Glomerular endothelial cell (primary cell): ENCODE results near the gene WBP2. TPM values are rescaled to one million over a fixed set of nuclear protein-coding genes. Genes with fewer than 3 reads are reported as not detected.
"Not testable (repeated sequence)": the region's sequence is repeated elsewhere in the genome, so short reads cannot be mapped to it uniquely, and the experiment has no call there.

Experiments
- DNase-seq: peaks from one replicate; pipeline ENCODE4 v3.0.0-alpha.2; 2011; ENCODE audit warnings: low read depth, low spot score; ENCODE audit errors: extremely low read depth
- total RNA-seq: library from RNA; depleted of rRNA; stranded (reverse); fragments of >200 nt; gene quantifications from 2 replicates; pipeline ENCODE4 v1.2.3, GENCODE V29; 2015

WBP2 gene
- total RNA-seq, 1 donor from 2014 or later: 66.6 TPM

DNA sequence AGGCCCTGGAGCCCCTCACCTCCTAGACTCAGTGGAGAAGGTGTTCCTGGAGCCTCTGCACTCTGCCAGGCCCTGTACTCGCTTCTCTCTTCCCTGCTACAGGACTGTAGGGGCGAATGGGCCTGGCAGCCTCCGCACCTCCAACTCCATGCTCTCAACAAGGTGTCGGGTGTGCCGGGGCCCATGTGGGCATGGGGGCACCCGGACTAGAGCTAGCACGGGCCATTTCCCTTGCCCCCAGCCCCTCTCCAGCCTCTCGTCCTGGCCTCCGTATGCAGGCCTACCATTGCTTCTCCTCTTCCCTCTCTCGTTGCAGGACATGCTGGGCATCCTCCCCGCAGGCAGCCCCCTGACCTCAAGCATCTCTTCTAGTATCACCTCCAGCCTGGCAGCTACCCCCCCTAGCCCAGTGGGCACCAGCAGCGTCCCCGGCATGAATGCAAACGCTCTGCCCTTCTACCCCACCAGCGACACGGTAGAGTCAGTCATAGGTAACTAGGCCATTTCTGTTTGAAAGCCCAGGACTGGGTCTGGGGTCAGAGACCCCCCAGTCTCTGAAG is 36.7 kb downstream of the WBP2 start:
- no peak for DNase-seq

- no peak for DNase-seq
These were observed 37.6 kb downstream of the WBP2 start for GRCh38 chr17:75817571-75817970.

DNA sequence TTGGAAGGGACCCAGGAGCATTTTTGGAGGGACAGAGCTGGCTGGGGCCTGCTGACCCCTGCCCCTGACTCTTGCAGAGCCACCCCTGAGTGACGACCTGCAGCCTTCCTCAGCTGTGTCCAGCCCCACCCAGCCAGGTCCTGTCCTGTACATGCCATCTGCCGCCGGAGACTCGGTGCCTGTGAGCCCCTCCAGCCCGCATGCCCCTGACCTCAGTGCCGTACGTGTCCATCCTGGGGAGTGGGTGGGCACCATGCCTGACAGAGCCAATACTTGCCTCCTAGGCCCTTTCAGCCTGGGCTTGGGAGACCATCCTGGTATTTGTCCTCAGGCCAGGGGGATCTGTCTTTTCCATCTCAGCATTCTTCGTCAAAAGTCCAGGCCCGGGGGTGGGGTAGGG is 38.4 kb downstream of the WBP2 start:
- no peak for DNase-seq

GRCh38 chr17:75815399-75815798 is 39.7 kb downstream of the WBP2 start:
- no peak for DNase-seq

DNA sequence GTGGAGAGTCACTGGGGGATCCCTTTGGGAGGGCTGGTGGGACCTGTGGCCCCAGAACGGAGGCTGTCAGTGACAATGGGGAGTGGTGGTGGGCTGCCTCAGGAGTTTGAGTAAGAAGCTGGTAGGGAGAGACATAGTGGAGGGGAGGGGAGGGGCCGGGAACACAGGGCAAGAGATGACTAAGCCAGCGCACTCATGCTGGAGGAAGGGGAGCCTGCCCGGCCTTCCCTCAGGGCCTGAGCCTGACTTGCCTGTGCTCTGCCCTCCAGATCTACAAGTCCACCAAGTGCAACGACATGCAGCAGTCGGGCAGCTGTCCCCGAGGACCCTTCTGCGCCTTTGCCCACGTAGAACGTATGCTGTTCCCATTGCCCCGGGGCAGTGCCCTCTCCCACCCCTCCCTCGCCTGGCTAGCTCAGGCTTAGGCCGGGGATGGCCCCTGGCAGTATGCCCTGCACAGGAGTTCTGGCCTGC is 40.2 kb downstream of the WBP2 start:
- DNase-seq: no peak

GRCh38 chr17:75814021-75814395 is 41.1 kb downstream of the WBP2 start:
- no peak for DNase-seq

DNA sequence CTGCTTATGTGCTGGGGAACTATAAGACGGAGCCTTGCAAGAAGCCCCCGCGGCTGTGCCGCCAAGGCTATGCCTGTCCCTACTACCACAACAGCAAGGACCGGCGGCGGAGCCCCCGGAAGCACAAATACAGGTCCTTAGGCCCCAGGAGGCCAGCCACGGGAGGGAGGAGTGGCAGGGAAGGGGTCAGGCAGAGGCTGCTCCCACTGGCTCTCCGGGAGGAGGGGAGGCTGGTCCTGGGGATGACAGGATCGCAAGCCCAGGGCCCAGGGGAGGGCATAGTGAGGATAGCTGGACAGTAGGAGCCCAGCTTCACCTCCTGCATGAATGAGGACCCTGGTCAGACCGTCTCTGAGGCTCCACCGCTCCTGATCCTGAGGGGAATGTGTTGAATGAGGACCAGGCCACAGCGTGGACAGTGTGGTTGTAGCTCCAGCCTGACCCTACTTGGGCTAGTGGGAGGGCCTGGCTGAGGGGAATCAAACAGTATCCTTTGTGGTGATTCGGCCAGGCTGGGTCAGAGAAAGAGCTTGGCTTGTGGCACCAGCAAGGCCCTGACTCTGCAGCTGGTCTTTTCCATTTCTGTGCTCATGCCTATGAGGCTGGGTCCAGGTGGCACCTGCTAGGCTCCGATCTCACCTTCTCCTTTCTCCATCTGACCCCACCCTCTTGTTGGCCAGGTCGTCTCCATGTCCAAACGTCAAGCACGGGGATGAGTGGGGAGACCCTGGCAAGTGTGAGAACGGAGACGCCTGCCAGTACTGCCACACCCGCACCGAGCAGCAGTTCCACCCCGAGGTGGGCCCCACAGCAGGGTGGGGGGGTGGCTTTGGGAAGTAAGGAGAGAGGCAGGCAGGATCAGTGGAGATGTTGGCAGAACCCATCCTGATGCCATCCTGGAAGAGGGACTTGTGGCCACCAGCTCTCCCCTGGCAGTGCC is 41.8 kb downstream of the WBP2 start:
- DNase-seq: no peak

DNA sequence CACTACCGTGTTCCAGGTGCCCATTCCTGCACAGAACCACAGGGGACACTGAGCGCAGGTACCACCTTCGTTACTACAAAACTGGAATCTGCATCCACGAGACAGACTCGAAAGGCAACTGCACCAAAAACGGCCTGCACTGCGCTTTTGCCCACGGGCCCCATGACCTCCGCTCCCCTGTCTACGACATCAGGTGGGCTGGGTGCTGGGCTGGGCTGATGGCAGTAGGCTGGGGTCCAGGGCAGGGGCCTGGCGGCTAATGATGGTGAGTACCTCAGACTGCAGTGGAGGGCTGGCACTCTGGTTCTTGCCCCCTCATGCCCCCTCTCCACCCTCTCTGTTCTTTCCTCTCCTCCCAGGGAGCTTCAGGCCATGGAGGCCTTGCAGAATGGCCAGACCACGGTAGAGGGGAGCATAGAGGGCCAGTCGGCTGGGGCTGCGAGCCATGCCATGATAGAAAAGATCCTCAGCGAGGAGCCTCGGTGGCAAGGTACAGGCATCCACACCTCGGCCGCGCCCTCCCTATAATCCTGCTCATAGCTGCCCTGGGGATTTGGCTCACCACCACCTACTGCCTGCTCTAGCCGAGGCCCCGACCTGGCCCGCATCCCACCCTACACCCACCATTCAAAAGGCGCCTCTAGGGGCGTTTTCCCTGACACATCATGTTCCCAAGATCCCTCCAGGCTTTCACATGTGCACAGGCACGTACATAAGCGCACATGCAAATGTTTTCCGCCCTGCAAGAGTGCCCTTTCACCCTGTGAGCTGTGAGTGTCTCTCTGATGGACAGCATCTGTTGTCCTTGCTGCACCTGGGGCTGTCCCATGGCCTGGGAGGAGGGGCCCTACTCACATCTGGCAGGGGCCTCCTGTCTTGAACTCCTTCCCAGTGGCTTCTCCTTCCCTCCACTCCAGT is 42.8 kb downstream of the WBP2 start:
- DNase-seq: no peak

GRCh38 chr17:75811174-75811573 is 44.0 kb downstream of the WBP2 start:
- no peak for DNase-seq

- DNase-seq: not testable (repeated sequence)
These were observed 44.4 kb downstream of the WBP2 start for GRCh38 chr17:75810756-75811155.

GRCh38 chr17:75810216-75810615 is 44.9 kb downstream of the WBP2 start:
- DNase-seq: no peak

DNA sequence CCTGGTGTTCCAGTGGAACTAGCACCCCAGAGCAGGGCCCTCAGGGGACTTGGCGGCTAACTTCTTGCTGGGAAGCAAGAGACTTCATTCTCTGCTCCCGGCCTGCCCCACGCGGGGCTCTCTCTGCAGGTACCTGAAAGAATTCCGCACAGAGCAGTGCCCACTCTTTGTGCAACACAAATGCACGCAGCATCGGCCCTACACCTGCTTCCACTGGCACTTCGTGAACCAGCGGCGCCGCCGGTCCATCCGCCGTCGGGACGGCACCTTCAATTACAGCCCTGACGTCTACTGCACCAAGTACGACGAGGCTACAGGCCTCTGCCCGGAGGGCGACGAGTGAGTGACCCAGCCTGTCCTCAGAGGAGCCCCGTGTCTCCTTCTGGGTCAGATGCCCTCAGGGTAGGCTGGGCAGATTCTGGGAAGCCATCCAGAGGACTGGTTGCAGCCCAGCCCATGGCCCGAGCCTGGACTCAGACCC is 45.5 kb downstream of the WBP2 start:
- no peak for DNase-seq

- DNase-seq: no peak
These were observed 46.1 kb downstream of the WBP2 start for GRCh38 chr17:75808905-75809621.

DNA sequence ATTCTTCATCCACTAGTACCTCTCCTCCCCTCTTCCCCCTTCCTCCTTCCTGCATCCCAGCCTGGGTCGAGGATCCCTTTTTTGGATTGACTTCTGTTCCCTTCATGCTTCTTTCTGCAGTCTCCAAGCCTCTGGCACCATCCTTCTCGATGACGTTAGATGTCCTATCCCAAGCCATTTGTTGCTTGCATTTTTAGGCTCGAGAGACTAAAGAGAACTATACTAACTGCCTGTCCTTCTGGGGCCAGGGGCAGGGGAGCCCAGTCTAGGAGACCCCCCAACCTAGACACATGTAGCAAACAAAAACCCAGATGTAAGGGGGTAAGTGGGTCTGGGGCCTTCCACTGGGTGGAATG is 46.6 kb downstream of the WBP2 start:
- DNase-seq: no peak

DNA sequence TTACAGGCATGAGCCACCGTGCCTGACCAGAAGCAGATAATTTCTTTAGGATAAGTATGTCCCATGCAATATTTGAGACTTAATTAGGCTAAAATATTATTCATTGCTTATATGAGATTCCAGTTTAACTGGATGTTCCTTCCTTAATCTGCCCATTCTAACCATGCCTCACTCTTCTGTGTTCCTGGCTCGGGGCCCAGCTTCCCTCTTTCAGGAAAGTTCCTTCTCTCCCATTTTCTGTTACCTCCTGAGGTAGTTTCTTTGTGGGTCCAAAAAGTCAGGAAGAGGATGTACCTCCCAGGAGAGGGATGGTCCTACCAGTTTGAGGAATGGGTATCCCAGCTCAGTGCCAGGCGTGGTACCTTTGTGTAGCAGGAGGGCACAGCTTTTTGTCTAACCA is 47.3 kb downstream of the WBP2 start:
- DNase-seq: no peak

GRCh38 chr17:75806822-75807500 is 48.2 kb downstream of the WBP2 start:
- no peak for DNase-seq

DNA sequence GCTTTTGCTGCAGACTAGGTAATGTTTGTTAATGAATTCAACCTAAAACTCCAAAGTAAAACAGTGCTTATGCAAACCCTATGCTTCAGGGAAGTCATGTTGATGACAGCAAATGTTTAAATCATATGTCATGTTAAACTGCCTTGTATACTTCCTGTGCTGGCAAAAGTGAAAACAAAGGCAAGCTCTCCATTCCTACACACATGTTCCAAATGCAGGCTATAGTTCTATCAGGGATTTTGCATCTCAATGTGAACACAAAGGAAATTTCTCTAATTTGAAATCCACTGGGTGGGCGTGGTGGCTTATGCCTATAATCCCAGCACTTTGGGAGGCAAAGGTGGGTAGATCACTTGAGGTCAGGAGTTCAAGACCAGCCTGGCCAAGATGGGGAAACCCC is 51.3 kb downstream of the WBP2 start:
- no peak for DNase-seq

- DNase-seq: no peak
These were observed 55.7 kb downstream of the WBP2 start for GRCh38 chr17:75799402-75799801.

- no peak for DNase-seq
These were observed 59.1 kb downstream of the WBP2 start for GRCh38 chr17:75795820-75796607.
